Fibroblast of pulmonary artery (primary cell): ENCODE results near the gene PCDH15.
A peak's percentile ranks its signal among the peaks of the same experiment; 100 is the strongest.

ENCODE experiments used
- DNase-seq: peaks from one replicate; pipeline ENCODE4 v3.0.0-alpha.2; 2010; ENCODE audit warnings: low read depth
- H3K4me3 ChIP-seq: replicated peaks from 2 replicates; pipeline ENCODE4 v1.5.1; 2011; ENCODE audit warnings: low read depth, mild to moderate bottlenecking, control low read depth, low read length, moderate library complexity
- TF ChIP-seq, protein P1 (sequence below): IDR thresholded peaks from 2 replicates; pipeline ENCODE4 v1.5.1; 2011; ENCODE audit warnings: mild to moderate bottlenecking, control low read depth, low read length, inconsistent platforms; ENCODE audit errors: missing control alignments

Gene PCDH15

DNA sequence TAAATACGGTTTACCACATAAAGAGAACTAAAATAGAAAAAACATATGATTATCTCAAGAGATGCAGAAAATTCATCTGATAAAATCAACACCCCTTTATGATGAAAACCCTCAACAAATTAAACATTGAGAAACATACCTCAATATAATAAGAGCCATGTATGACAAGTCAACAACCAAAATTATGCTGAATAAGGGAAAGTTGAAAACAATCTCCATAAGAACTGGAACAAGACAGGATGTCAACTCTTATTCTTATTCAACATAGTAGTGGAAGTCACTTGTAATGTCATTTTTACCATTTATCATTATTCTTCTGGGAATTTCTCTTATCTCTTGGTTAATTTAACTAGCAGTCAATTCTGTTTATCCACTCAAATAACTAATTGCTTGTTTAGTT lies 79.0 kb downstream of the PCDH15 start:
- TF ChIP-seq, protein P1, sequence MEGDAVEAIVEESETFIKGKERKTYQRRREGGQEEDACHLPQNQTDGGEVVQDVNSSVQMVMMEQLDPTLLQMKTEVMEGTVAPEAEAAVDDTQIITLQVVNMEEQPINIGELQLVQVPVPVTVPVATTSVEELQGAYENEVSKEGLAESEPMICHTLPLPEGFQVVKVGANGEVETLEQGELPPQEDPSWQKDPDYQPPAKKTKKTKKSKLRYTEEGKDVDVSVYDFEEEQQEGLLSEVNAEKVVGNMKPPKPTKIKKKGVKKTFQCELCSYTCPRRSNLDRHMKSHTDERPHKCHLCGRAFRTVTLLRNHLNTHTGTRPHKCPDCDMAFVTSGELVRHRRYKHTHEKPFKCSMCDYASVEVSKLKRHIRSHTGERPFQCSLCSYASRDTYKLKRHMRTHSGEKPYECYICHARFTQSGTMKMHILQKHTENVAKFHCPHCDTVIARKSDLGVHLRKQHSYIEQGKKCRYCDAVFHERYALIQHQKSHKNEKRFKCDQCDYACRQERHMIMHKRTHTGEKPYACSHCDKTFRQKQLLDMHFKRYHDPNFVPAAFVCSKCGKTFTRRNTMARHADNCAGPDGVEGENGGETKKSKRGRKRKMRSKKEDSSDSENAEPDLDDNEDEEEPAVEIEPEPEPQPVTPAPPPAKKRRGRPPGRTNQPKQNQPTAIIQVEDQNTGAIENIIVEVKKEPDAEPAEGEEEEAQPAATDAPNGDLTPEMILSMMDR = no peak
- DNase-seq = no peak
- no peak overlapping the region for H3K4me3 ChIP-seq

- no peak overlapping the region for H3K4me3 ChIP-seq
- no peak for DNase-seq
- TF ChIP-seq, protein P1 = no peak
Observed at GRCh38 chr10:54710918-54711317, 90.1 kb downstream of the PCDH15 start.

- no peak overlapping the region for H3K4me3 ChIP-seq
- no peak for DNase-seq
- TF ChIP-seq, protein P1 = no peak
Observed at GRCh38 chr10:54708591-54708990, 92.4 kb downstream of the PCDH15 start.

DNA sequence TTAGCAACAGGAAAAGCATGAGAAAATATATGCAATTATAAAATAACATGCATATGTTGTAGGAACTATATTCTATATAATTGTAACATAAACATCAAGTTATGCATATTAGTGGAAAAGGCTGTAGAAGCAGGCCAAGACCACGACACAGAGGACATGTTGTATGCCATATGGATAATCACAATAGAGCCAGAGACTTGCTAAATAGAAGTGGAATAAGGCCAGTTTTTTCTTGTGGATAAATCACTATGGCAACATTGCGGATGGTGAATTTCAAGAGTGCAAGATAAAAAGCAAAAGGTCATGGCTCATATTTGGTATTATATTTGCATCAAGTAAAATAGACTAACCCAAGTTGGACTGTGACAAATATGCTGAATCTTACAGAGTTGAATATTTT lies 93.0 kb downstream of the PCDH15 start:
- peak; percentile 0 for DNase-seq
- TF ChIP-seq, protein P1 = no peak
- H3K4me3 ChIP-seq = no peak overlapping the region

GRCh38 chr10:54702583-54703485 lies 98.2 kb downstream of the PCDH15 start:
- TF ChIP-seq, protein P1 = no peak
- peak; percentile 3 for DNase-seq
- H3K4me3 ChIP-seq = no peak overlapping the region

- TF ChIP-seq, protein P1 = no peak
- H3K4me3 ChIP-seq = no peak overlapping the region
- DNase-seq = no peak
Observed at GRCh38 chr10:54691331-54691730, 109.7 kb downstream of the PCDH15 start.

- TF ChIP-seq, protein P1 = no peak
- no peak overlapping the region for H3K4me3 ChIP-seq
- DNase-seq = no peak
Observed at GRCh38 chr10:54682554-54682953, 118.5 kb downstream of the PCDH15 start.
